Breast epithelium (tissue), 3 donors: ENCODE measurements around the gene TJAP1.

Experiments used
- POLR2A ChIP-seq: fragments of 450-650 bp; IDR thresholded peaks from one replicate; pipeline ENCODE4 v1.6.1; 2016; ENCODE audit warnings: antibody characterized with exemption, mild to moderate bottlenecking, moderate library complexity
- TF ChIP-seq, protein P1 (sequence below), 3 donors: fragments of 450-650 bp; IDR thresholded peaks; one replicate each; pipeline ENCODE4 v1.5.1; 2016 to 2017; ENCODE audit warnings: antibody characterized with exemption in 3 of 3, mild to moderate bottlenecking in 3 of 3, moderate library complexity in 3 of 3

DNA sequence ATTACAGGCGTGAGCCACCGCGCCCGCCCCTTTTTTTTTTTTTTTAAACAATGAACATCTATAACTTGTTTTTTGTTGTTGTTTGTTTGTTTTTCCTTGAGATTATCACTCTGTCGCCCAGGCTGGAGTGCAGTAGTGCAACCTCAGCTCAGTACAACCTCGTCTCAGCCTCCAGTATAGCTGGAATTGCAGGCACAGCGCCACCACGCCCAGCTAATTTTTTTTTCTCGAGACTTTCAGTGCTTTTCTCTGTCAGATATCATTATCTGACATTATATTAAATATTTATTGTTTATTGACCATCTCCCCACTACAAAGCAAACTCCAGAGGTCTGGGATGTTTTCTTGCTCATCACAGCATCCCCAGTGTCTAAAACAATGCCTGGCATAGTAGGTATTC is 19.7 kb upstream of the TJAP1 start:
- TF ChIP-seq, protein P1, sequence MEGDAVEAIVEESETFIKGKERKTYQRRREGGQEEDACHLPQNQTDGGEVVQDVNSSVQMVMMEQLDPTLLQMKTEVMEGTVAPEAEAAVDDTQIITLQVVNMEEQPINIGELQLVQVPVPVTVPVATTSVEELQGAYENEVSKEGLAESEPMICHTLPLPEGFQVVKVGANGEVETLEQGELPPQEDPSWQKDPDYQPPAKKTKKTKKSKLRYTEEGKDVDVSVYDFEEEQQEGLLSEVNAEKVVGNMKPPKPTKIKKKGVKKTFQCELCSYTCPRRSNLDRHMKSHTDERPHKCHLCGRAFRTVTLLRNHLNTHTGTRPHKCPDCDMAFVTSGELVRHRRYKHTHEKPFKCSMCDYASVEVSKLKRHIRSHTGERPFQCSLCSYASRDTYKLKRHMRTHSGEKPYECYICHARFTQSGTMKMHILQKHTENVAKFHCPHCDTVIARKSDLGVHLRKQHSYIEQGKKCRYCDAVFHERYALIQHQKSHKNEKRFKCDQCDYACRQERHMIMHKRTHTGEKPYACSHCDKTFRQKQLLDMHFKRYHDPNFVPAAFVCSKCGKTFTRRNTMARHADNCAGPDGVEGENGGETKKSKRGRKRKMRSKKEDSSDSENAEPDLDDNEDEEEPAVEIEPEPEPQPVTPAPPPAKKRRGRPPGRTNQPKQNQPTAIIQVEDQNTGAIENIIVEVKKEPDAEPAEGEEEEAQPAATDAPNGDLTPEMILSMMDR (IDR thresholded peaks at IDR 0.05) = no peak
- TF ChIP-seq POLR2A = no peak
